ENCODE results near the gene RAD51B. TPM values are rescaled to one million over a fixed set of nuclear protein-coding genes. Genes with fewer than 3 reads are reported as not detected.

RAD51B gene
- total RNA-seq, 6 experiments from 2014 or later, result 2.7 to 5.8 (median 4.3) TPM

DNA sequence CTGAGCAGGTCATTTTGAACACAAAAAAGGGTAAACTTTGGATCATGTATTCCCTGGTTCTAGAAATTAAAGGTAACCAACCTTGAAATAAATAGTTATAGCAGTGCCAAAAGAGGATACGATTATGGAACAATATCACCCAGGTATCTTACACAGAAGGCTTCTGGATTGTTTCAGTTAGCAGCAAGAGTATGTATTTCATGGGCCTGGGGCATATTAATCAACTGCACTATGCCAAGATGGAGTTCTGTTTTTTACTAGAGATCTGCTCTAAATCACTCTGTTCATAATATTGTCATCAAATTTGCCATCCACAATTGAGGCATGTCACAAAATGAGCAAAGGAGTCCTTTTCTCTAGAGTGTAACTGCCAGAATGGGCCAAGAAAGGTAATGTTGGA is 357.1 kb downstream of the RAD51B start:
- ATAC-seq (no peak), DNase-seq (no peak)
- H3K27ac ChIP-seq, result no peak overlapping the region
- no peaks in the 10 kb centered on the region for H3K9me3 ChIP-seq
- no peak for TF ChIP-seq POLR2A (IDR thresholded peaks at IDR 0.05)
- TF ChIP-seq, protein P1, sequence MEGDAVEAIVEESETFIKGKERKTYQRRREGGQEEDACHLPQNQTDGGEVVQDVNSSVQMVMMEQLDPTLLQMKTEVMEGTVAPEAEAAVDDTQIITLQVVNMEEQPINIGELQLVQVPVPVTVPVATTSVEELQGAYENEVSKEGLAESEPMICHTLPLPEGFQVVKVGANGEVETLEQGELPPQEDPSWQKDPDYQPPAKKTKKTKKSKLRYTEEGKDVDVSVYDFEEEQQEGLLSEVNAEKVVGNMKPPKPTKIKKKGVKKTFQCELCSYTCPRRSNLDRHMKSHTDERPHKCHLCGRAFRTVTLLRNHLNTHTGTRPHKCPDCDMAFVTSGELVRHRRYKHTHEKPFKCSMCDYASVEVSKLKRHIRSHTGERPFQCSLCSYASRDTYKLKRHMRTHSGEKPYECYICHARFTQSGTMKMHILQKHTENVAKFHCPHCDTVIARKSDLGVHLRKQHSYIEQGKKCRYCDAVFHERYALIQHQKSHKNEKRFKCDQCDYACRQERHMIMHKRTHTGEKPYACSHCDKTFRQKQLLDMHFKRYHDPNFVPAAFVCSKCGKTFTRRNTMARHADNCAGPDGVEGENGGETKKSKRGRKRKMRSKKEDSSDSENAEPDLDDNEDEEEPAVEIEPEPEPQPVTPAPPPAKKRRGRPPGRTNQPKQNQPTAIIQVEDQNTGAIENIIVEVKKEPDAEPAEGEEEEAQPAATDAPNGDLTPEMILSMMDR (IDR thresholded peaks at IDR 0.05), result no peak
- no peaks in the 10 kb centered on the region for H3K36me3 ChIP-seq
- 71% methylated on average over 1 of the region's 1 CpG for WGBS (ENCODE audit: insufficient coverage, low coverage, low lambda C conversion rate, missing lambda C conversion rate)
- no peak overlapping the region for H3K4me3 ChIP-seq
- no peaks in the 10 kb centered on the region for H3K27me3 ChIP-seq
- H3K4me1 ChIP-seq, result peaks cover 0 to 26% (median 11%) of the 10 kb centered on the region in 4 donors
- intact Hi-C loops (cut with DNase I), result no loop called here

DNA sequence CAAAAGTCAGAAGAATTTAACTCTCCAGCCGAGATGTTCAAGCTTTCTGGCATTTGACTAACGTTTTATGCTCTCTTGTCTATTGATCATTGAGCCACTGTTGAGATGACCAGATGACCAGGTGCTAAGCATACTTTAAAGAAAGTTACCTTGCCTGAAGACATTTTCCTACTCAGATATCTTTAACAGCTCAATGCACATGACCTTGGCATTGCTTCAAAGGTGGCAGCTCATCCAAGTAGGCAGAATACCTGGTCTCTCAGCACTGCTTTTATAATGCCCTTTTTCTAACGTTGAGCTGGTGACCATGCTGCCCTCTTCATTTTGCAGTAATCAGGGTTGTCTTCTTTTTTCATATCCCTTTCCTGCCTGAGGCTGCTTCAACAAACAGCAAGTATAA is 358.1 kb downstream of the RAD51B start:
- intact Hi-C loops (cut with DNase I), result no loop called here
- no peak overlapping the region for H3K4me3 ChIP-seq
- DNase-seq (no peak), ATAC-seq (no peak)
- no peaks in the 10 kb centered on the region for H3K9me3 ChIP-seq
- H3K27me3 ChIP-seq, result no peaks in the 10 kb centered on the region
- H3K4me1 ChIP-seq, result peaks cover 0 to 25% (median 11%) of the 10 kb centered on the region in 4 donors
- H3K27ac ChIP-seq, result no peak overlapping the region
- no peaks in the 10 kb centered on the region for H3K36me3 ChIP-seq
- TF ChIP-seq POLR2A (IDR thresholded peaks at IDR 0.05), result no peak
- TF ChIP-seq, protein P1 (IDR thresholded peaks at IDR 0.05), result no peak
- WGBS (ENCODE audit: insufficient coverage, low coverage, low lambda C conversion rate, missing lambda C conversion rate), result 53% methylated on average over 3 of the region's 3 CpGs

DNA sequence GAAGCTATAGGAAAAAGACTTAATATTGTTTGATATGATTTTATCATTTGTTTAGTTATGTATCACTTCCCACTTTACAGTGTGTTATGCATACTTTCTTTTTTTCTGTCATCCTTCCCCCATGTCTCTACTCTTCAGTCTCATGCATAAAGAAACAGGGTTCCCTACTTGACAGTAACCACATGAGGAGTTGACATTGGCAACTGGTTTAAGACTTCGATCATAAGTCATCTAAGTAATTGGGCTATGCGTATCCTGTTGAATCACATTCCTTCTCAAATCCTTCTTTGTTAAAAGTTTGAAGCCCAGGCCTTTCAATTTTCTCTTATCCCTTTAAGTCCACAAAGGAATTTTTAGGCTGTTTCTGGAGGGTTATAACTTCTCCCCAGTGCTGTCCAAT is 358.7 kb downstream of the RAD51B start:
- intact Hi-C loops (cut with DNase I), result no loop called here
- Histone ChIP-seq H3K36me3 (no peaks in the 10 kb centered on the region), H3K27me3 (no peaks in the 10 kb centered on the region), H3K4me3 (no peak overlapping the region), H3K27ac (no peak overlapping the region), H3K4me1 (peaks cover 0 to 21% (median 8%) of the 10 kb centered on the region in 4 donors), H3K9me3 (no peaks in the 10 kb centered on the region)
- ATAC-seq (no peak), DNase-seq (no peak)
- TF ChIP-seq POLR2A (IDR thresholded peaks at IDR 0.05), result no peak
- TF ChIP-seq, protein P1 (IDR thresholded peaks at IDR 0.05), result no peak
- WGBS (ENCODE audit: insufficient coverage, low coverage, low lambda C conversion rate, missing lambda C conversion rate), result 90% methylated on average over 2 of the region's 2 CpGs

DNA sequence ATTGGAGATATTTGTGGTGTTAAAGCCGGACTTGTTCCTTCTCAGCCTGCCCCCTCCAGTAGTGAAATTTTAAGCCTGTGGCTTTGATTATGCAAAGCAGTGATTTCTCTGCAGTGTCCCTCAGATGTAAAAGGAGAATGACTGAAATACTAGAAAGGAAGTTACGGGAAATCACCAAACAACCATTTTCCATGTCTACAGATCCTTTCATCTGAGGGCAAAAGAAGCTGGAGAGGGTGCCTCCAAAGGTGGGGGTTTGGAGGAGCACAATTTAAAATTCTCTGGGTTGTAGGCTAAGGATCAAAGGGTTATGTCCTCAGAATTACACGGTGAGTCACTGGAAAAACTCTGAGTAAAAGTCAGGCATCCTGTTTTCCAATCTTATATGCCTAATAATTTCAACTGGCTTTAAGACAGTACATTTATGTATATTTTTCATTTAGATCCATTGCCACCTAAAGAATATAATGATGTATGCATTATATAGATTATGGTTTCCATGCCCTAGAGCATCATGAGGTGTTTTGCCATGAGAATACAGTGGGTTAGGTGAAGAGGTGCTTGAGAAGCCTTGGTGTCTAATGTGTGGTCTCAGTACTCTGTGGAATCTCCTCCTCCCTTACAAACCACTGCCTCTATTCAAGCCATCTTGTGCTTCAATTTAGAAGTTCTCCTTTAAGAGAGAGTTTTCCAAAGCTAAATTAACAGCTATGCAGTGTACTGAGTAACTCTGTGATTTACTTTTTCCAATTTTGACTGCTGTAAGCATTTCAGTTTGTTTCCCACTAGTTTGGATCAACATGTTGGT is 362.1 kb downstream of the RAD51B start:
- 60% methylated on average over 3 of the region's 3 CpGs for WGBS (ENCODE audit: insufficient coverage, low coverage, low lambda C conversion rate, missing lambda C conversion rate)
- intact Hi-C loops (cut with DNase I), result no loop called here
- TF ChIP-seq, protein P1 (IDR thresholded peaks at IDR 0.05), result no peak
- TF ChIP-seq POLR2A (IDR thresholded peaks at IDR 0.05), result no peak

More for the DNA sequence above, 362.1 kb downstream of the RAD51B start:
- peaks cover 0 to 8% (median 0%) of the 10 kb centered on the region in 4 donors for H3K4me1 ChIP-seq
- peak; percentile 33 to 92 (median 40) for ATAC-seq
- H3K9me3 ChIP-seq, result no peaks in the 10 kb centered on the region
- H3K36me3 ChIP-seq, result no peaks in the 10 kb centered on the region
- H3K27ac ChIP-seq, result no peak overlapping the region
- H3K4me3 ChIP-seq, result no peak overlapping the region
- no peak for DNase-seq
- H3K27me3 ChIP-seq, result no peaks in the 10 kb centered on the region
